Measurements from ENCODE around the gene ANKRD13C. TPM values are rescaled to one million over a fixed set of nuclear protein-coding genes. Genes with fewer than 3 reads are reported as not detected.

ANKRD13C gene
- total RNA-seq, 4 donors from 2014 or later, result 9.6 to 13.5 (median 11.1) TPM

DNA sequence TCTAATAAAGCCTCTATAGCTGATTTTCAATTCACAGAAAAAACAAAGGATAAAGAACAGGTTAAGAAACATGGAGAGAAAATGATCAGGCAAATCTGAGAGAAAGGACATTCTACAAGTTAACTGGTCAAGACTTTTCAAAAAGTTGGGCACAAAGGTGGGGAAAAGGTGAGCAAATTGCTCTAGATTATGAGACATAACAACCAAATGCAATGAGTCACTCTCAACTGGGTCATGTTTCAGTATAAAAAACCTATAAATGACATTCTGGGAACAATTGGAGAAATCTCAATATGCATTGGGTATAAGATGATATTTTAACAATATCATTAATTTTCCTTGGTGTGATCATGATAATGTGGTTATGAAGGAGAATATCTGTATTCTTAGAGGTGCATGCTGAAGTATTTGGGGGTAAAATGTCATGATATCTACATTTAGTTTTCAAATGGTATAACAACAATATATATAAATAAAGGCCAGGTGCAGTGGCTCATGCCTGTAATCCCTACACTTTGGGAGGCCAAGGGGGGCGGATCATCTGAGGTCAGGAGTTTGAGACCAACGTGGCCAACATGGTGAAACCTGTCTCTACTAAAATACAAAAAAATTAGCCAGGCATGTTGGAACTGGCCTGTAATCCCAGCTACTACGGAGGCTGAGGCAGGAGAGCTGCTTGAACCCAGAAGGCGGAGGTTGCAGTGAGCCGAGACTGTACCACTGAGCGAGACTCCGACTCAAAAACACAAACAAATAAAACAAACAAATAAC is 27.0 kb downstream of the ANKRD13C start:
- DNase-seq (no peak), ATAC-seq (no peak)
- H3K27ac ChIP-seq, result no peak overlapping the region
- H3K4me1 ChIP-seq, result peaks cover 0 to 10% of the 10 kb centered on the region in 2 donors
- no peaks in the 10 kb centered on the region for H3K36me3 ChIP-seq
- no peaks in the 10 kb centered on the region for H3K9me3 ChIP-seq
- H3K27me3 ChIP-seq, result no peaks in the 10 kb centered on the region
- no peak overlapping the region for H3K4me3 ChIP-seq
- TF ChIP-seq POLR2A (IDR thresholded peaks at IDR 0.05), result no peak
- TF ChIP-seq, protein P1, sequence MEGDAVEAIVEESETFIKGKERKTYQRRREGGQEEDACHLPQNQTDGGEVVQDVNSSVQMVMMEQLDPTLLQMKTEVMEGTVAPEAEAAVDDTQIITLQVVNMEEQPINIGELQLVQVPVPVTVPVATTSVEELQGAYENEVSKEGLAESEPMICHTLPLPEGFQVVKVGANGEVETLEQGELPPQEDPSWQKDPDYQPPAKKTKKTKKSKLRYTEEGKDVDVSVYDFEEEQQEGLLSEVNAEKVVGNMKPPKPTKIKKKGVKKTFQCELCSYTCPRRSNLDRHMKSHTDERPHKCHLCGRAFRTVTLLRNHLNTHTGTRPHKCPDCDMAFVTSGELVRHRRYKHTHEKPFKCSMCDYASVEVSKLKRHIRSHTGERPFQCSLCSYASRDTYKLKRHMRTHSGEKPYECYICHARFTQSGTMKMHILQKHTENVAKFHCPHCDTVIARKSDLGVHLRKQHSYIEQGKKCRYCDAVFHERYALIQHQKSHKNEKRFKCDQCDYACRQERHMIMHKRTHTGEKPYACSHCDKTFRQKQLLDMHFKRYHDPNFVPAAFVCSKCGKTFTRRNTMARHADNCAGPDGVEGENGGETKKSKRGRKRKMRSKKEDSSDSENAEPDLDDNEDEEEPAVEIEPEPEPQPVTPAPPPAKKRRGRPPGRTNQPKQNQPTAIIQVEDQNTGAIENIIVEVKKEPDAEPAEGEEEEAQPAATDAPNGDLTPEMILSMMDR (IDR thresholded peaks at IDR 0.05 in 4 of 5, conservative IDR thresholded peaks at IDR 0.05 in 1 of 5), result no peak
- in situ Hi-C loops (cut with MboI; ENCODE audit: low sequenced_read_pairs in 4 of 4), result no loop called here
- intact Hi-C loops (cut with DNase I; ENCODE audit: low total_unique reads), result no loop called here

DNA sequence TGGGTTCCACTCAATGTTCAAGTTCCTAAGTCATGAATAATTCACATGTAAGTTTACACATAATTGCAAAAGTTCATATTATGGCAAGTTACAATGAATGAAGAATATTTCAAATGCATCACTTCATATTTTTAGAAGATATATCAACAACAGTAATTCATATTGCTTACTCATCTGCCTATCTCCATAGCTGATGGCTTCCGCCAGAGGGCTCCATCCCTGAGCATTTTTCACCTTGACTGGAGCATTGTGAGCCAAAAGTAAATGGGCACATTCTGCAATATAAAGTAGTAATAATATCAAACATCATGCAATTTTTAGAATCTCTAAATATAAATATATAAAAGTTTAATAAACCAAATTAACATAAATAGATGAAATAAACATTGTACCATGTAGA is 29.8 kb downstream of the ANKRD13C start:
- no peak overlapping the region for H3K4me3 ChIP-seq
- DNase-seq, result no peak
- H3K4me1 ChIP-seq, result peaks cover 0 to 10% of the 10 kb centered on the region in 2 donors
- intact Hi-C loops (cut with DNase I; ENCODE audit: low total_unique reads) (no loop called here), in situ Hi-C loops (cut with MboI; ENCODE audit: low sequenced_read_pairs in 4 of 4) (no loop called here)
- ATAC-seq, result no peak
- TF ChIP-seq POLR2A (IDR thresholded peaks at IDR 0.05), result no peak
- H3K27ac ChIP-seq, result no peak overlapping the region
- no peaks in the 10 kb centered on the region for H3K36me3 ChIP-seq
- no peaks in the 10 kb centered on the region for H3K9me3 ChIP-seq
- no peaks in the 10 kb centered on the region for H3K27me3 ChIP-seq

DNA sequence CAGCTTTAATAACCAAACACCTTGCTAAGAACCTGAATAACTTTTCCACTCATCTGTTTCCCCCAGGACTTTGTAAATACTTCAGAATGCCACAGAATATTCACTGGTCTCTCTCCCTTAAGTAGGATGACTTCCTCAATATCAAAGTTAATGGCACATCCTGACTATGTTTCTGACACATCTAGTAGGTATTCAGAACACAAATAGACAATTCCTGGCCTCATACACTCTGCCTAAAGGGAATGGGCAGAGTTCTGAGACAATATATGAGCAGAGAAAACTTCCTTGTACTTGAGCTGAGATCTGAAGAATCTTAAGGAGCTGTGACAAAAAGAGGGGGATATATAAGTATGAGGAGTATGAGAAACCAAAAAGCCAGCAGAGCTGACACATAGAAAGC is 34.8 kb downstream of the ANKRD13C start:
- no peak overlapping the region for H3K27ac ChIP-seq
- no peak overlapping the region for H3K4me3 ChIP-seq
- no peaks in the 10 kb centered on the region for H3K4me1 ChIP-seq
- TF ChIP-seq, protein P1 (IDR thresholded peaks at IDR 0.05 in 4 of 5, conservative IDR thresholded peaks at IDR 0.05 in 1 of 5), result no peak
- no peak for TF ChIP-seq POLR2A (IDR thresholded peaks at IDR 0.05)
- DNase-seq (no peak), ATAC-seq (no peak)
- in situ Hi-C loops (cut with MboI; ENCODE audit: low sequenced_read_pairs in 4 of 4) (no loop called here), intact Hi-C loops (cut with DNase I; ENCODE audit: low total_unique reads) (no loop called here)
- peaks cover 0 to 4% of the 10 kb centered on the region in 2 donors for H3K36me3 ChIP-seq
- H3K9me3 ChIP-seq, result no peaks in the 10 kb centered on the region
- H3K27me3 ChIP-seq, result no peaks in the 10 kb centered on the region

DNA sequence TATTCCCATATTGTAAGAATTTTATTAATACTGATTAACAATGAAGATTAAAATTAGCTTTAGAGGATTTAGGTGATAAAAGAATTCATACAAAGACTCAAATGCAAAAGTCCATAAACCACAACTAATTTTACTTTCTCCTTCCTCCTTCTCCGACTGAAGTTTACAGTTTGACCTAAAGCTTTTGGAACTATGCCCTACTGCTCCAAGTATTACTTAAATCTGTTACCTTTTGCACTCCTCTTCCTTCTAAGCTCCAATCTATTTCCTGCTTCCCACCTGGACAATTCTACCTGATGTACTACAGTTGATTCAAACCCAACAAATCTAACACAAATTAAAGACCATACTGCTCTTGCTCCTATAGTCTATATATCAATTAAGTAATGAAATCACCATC is 36.3 kb downstream of the ANKRD13C start:
- H3K4me1 ChIP-seq, result no peaks in the 10 kb centered on the region
- H3K9me3 ChIP-seq, result no peaks in the 10 kb centered on the region
- H3K4me3 ChIP-seq, result no peak overlapping the region
- no peaks in the 10 kb centered on the region for H3K27me3 ChIP-seq
- H3K36me3 ChIP-seq, result peaks cover 0 to 4% of the 10 kb centered on the region in 2 donors
- no peak overlapping the region for H3K27ac ChIP-seq
- intact Hi-C loops (cut with DNase I; ENCODE audit: low total_unique reads) (no loop called here), in situ Hi-C loops (cut with MboI; ENCODE audit: low sequenced_read_pairs in 4 of 4) (no loop called here)
- no peak for ATAC-seq
- no peak for DNase-seq
- no peak for TF ChIP-seq POLR2A (IDR thresholded peaks at IDR 0.05)
- TF ChIP-seq, protein P1 (IDR thresholded peaks at IDR 0.05 in 4 of 5, conservative IDR thresholded peaks at IDR 0.05 in 1 of 5), result no peak

DNA sequence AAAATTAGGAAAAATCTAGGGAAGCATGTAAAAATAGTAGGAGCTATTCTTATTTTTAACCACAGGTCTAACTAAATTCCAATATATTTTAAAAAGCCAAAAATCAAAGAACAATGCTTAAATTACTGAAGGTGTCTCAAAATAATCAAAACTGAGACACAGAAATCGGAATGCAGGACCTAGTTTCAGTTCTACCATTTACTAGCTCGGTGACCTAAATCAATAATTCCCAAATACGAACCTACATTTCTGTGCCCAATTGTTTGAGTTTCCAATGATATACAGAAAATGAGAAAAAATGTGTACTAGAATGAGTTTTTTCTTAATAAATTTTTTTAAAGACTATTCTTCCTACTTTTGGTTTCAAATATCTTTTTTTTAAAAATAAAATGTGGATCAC is 37.4 kb downstream of the ANKRD13C start:
- TF ChIP-seq, protein P1 (IDR thresholded peaks at IDR 0.05 in 4 of 5, conservative IDR thresholded peaks at IDR 0.05 in 1 of 5), result no peak
- TF ChIP-seq POLR2A (IDR thresholded peaks at IDR 0.05), result no peak
- H3K4me3 ChIP-seq, result no peak overlapping the region
- peaks cover 0 to 4% of the 10 kb centered on the region in 2 donors for H3K36me3 ChIP-seq
- H3K27me3 ChIP-seq, result no peaks in the 10 kb centered on the region
- H3K4me1 ChIP-seq, result no peaks in the 10 kb centered on the region
- ATAC-seq (no peak), DNase-seq (no peak)
- intact Hi-C loops (cut with DNase I; ENCODE audit: low total_unique reads), result no loop called here
- H3K9me3 ChIP-seq, result no peaks in the 10 kb centered on the region
- in situ Hi-C loops (cut with MboI; ENCODE audit: low sequenced_read_pairs in 4 of 4), result no loop called here
- no peak overlapping the region for H3K27ac ChIP-seq

Data from gastrocnemius medialis (tissue), 4 donors.